Stimulated activated CD8-positive, alpha-beta memory T cell treated with anti-CD3 and anti-CD28 coated beads, Interleukin-12 subunit alpha, Interleukin-12 subunit beta, amount 100 ng/mL, for 24 hours (primary cell): ENCODE data around the gene HS3ST6.
"Not testable (repeated sequence)": the region's sequence is repeated elsewhere in the genome, so short reads cannot be mapped to it uniquely, and the experiment has no call there.

Source experiments
- DNase-seq: peaks from one replicate; pipeline ENCODE4 v3.0.0-alpha.2; 2020; ENCODE audit errors: extremely low read depth

Gene HS3ST6

DNA sequence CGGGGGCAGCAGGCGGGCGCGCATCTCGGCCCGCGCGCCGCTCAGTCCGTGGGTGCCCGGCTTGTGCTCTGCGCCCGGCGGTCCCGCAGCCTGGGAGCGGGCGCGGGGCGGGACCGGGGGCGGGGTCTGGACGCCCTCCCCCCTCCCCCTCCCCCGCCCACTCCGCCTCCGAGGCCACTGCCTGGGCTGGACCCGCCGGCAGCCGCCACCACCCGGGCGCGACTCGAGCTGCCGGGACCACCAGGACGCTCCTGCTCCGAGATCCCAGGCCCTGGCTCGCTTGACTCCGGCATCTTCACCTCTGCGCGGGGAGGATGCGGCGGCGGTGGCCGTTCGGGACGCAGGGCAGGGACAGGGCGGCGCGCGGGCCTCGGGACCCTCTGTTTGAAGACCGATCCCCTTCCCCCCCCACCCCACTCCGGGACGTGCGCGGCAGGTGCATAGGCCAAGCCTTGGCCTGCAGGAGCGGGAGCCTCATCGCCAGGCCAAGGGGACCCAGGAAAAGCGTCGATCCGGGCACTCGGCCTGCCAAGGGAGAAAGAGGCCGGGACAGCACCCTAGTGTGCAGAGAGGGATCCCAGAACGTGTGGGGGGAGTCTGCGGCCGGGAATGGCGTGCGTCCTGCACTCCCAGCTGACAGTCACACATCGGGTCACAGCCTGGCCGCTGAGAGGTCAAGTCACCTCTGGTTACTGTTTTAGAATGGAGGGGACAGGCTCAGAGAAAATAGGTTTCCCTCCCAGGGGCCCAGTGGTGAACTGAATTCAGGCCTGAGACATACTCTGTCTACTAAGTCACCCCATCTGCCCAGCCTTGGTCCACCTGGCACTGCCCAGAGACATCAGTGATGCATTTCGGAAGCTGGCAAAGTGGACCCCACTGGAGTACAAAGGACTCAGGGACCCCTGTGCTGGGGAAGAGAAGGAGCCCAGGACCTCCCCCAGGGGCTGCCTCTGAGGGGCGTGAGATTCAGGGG, at the start of gene HS3ST6:
Gene HS3ST6, minus strand, starts transcription at position 65 of the 976 bp plus-strand sequence. CDS start 92 bp downstream, outside the sequence.
- no peak for DNase-seq

DNA sequence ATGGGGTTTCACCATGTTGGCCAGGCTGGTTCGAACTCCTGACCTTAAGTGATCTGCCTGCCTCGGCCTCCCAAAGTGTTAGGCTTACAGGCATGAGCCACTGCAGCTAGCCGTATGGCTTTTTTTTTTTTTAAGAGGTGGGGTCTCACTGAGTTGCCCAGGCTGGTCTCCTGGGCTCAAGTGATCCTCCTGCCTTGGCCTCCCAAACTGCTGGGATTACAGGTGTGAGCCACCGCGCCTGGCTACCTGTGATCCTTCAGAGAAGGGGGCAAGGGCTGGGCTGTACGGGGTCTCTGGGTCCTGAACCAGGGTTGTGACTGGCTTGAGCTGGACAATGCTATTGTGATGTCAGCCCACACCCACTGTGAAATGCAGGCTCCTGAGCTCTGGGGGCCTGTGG, 48.2 kb upstream of the HS3ST6 start, which contains the start of gene RNF151:
Gene RNF151, plus strand, starts transcription at position 397 of the 400 bp plus-strand sequence. CDS start 26 bp downstream, outside the sequence.
- DNase-seq = no peak

DNA sequence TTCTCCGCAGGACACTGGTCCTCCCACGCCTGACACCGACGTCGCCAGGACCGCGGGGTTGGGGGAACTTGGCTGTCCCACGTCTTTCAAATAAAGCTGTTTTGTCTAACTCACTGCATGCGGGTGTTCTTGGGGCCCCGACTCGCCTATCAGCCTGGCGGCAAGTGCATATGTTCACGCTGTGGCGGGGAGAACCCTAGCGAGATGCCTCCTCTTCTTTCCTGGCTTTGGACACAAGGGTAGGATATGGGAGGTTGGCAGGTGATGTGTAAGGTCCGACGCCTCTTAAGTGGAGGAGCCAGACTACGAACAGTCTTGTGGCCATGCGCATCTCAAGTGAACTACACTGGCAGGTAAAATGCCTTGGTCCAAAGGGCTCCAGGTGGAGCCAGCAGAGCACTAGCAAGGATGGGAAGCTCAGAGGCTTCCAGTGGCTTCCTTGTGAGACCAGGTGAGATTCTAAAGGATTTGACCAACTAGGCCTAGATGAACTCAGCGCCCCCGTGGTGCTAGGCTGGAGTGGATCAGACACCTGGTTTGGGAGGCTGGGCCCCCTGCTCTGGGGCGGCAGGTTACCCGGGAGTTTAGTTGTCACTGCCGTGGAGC, 47.3 kb upstream of the HS3ST6 start:
- DNase-seq = no peak

DNA sequence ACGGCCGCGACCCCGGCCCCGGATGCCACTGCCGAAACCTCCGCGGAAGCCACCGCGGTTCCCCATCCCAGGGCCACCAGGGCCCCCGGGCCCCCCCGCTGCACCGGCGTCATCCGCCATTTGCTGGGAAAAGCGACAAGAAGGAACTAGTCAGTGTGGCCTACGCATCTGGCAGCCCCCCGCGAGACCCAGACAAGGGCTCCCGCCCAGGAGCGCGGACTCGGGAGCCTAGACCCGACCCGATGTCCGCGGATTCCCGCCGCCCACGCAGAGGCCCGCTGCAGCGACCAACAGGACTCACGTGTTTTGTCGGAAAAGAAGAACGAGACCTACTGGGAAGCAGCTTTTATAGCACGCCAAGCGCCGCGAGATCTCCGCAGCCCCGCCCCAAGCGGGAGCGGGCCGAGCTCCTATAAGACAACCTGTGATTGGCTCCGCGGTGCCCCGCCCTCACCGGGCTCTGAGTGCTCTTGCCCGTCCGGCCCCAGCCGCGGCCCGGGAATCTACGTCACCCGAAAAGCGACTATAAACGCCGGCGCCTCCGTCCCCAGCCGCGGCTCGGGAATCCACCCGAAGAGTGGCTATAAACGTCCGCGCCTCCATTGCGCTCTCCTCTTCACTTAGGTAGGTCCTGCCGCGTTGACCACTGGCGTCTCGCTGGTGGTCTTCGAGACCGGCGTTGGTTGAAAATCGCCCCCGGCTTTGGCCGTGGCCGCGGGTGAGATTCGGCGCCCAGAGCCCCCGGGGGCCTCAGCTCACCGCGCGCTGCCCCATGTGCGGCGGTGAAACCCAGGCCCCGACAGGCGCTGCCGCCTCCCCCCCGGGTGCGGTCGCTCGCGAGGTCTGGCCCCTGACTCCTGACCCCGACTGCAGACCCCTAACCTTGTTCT, 46.5 kb upstream of the HS3ST6 start, which contains the start of gene RPS2:
Gene RPS2, minus strand, starts transcription at position 321 of the 890 bp plus-strand sequence. Its CDS starts 201 bp downstream, at position 120.
- DNase-seq = peak; percentile 91

DNA sequence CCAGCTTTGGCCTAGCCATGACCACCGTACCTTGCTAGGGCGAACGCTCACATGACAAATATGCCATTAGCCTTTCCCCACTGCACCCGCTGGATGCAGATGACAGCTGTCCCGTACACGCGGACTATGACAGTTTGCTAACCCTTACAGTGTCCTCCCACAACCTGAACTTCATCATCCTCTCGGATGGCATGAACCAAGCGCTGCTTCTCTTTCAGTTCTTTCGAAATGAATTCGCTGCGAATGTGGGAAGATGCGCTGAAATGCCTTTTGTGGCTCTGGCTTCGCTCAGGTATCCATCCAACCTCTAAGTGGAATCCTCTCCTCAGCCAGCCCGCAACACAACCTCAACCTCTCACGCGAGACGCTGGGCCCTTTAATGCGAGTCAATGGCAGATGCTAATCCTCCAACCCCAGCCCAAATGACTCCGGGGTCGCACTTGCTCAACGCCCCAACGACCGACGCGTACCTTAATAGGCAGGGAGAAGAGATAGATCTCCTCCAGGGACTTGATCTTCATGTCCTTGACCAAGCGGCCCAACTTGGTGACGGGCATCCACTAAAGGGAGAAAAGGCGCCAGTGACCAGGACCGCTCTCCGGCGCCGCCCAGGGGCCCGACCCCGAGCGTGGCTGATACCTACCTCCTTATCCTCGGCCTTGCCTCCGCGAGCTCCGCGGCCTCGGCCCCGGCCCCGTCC, 45.7 kb upstream of the HS3ST6 start:
- DNase-seq = no peak

DNA sequence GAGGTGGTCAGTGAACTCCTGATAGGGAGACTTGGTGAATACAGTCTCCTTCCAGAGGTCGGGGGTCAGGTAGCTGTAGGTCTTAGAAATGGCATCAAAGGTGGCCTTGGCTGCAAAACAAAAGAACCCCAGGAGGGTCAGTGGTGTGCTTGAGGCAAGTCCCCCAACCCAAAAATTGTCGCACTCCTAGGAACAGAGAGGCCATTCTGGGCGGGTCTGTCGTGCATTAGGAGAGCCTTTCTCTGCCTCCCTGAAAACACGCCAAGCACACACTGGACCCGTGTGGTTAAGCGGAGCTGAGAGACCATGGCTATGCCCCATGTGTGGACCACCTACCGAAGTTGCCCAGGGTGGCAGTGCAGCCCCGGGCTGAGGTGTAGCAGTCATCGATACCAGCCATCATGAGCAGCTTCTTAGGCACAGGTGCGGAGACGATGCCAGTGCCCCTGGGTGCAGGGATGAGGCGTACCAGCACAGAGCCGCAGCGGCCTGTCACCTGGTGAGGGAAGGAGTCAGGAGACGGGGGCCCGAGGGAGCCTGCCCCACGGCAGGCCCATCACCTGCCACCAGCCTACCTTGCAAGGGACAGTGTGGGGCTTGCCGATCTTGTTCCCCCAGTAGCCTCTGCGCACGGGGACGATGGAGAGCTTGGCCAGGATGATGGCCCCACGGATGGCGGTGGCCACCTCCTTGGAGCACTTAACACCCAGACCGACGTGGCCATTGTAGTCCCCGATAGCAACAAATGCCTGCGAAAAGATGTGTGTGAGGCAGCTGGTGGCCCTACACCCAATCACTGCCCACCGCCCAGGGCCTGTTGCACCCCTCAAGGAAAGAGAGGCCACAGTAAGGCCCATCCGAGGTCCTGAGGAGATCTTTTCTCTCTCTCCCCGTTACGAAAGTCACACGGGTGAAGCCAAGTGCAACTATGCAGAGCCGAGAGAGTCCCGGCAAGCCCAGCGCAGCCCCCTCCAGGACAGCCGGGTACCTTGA, 44.2 kb upstream of the HS3ST6 start:
- DNase-seq = not testable (repeated sequence)

DNA sequence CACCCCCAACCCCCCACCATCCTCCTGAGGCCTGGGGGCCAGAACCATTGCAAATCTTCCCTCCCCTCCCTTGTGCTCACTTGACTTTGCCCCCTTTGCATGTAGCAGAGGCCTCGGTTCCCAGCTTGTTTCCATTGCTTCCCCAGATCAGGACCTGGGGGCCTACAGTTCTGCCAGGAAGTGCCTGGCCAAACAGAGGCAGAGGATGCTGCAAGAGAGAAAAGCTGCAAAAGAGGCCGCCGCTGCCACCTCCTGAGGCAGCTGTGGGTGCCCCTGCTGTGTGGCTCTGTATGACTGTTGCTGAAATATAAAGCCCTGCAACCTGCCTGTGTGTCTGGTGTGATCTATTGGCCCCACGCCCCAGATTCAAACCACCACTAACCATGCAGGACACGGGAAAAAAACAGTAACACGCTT, 43.4 kb upstream of the HS3ST6 start:
- no peak for DNase-seq

DNA sequence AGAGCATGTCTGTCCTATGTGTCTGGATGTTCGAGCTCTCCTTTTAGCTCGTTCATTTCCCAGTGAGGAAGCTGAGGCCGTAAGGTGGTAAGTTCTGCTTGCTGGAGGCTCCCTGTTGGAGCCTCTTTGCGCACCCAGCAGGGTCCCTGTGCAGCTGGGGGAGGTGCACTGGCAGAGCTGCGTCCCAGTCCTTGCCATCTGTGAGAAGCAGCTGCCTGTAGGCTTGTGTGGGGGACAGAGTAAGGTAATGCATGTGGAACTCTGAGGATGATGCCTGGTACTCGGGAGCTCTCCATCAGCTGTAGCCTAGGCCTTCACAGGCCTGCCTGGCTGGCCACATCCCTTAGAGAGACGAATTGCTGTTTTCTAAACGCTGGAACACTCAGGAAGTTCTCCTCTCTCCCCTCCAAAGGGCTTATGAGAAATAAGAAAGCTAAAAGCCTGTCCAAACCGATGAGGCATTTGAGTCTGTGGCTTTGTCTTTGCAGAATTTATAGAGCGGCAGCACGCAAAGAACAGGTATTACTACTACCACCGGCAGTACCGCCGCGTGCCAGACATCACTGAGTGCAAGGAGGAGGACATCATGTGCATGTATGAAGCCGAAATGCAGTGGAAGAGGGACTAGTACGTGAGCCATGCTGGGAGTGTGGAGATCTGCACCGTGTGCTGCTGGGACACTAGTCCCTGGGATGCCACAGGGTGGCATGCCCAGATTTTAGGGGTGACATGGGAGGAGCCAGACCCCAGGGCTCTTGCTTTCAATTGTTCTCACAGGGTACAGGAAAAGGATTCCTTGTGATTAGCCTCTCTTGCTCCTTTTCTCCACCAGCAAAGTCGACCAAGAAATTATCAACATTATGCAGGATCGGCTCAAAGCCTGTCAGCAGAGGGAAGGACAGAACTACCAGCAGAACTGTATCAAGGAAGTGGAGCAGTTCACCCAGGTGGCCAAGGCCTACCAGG, 42.7 kb upstream of the HS3ST6 start:
- DNase-seq = no peak

DNA sequence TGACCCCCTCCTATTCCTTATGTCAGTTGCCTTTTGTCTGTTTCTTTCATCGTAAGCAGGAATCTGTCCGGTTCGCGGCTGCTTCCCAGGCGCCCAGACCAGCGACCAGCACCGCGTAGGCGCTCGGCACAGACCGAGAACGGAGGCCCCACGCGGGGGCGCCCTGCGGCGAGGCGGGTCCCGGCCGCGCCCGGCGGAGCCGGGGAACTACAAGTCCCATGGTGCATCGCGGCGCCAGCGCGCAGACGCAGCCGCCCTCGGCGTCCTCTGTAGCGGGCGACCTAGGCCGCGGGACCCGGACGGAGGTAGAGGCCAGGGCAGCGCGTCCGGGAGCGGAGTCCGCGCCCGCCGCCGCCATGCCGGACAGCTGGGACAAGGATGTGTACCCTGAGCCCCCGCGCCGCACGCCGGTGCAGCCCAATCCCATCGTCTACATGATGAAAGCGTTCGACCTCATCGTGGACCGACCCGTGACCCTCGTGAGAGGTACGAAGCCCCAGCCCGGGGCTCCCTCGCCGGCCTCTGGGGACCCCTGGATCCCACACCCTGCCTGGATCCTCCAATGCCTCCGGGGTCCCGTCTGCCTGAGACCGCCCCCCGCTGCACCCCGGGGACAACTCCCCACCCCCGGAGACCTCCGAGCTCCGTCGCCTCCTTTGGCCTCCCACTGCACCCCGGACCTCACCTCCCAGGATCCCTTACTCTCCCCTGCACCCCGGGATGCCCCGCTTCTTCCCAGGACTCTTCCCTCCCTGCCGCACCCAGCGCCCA, 41.2 kb upstream of the HS3ST6 start, which contains the start of gene NDUFB10:
Gene NDUFB10, plus strand, starts transcription at position 270 of the 771 bp plus-strand sequence. Its CDS starts 87 bp downstream, at position 357.
- peak; percentile 77 for DNase-seq

DNA sequence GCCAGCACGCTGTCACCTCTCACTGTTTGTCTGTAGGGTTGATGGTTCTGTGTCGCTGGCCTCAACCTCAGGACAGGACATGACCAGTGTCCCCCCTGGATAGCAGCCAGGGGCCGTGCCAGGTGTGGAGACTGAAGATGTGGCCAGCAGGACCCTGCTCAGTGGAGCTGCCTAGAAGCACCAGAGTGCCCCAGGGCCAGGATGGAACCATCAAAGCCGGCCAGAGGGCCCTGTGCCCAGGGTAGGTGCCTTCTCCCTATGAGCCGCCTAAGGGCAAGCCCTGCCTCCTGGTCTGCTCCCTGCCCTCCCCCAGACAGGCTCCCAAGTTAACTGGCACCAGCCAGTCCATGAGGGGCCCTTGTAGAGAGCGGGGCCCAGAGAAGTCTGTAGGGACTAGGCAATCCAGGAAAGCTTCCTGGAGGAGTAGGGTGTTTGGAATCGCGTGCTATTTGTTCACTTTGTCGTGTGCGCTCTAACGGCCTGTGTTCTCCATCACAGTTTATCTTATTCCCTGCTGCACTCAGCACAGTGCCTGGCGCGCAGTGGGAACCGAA, 40.6 kb upstream of the HS3ST6 start:
- DNase-seq = no peak

DNA sequence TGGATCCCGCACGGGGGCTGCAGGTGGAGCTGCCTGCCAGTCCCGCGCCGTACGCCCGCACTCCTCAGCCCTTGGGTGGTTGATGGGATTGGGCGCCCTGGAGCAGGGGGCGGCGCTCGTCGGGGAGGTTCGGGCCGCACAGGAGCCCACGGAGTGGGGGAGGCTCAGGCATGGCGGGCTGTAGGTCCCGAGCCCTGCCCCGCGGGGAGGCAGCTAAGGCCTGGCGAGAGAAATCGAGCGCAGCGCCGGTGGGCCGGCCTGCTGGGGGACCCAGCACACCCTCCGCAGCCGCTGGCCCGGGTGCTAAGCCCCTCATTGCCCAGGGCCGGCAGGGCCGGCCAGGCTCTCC, 39.9 kb upstream of the HS3ST6 start:
- DNase-seq = not testable (repeated sequence)

DNA sequence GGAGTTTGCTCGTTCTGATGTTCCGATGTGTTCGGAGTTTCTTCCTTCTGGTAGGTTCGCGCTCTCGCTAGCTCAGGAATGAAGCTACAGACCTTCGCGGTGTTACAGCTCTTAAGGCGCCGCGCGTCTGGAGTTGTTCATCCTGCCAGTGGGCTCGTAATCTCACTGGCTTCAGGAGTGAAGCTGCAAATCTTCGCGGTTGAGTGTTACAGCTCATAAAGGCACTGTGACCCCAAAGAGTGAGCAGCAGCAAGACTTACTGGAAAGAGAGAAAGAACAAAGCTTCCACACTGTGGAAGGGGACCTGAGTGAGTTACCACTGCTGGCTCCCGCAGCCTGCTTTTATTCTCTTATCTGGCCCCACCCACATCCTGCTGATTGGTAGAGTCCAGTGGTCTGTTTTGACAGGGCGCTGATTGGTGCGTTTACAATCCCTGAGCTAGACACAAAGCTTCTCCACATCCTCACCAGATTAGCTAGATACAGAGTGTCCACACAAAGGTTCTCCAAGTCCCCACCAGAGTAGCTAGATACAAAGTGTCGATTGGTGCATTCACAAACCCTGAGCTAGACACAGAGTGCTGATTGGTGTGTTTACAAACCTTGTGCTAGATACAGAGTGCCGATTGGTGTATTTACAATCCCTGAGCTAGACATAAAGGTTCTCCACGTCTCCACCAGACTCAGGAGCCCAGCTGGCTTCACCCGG, 39.4 kb upstream of the HS3ST6 start:
- DNase-seq = not testable (repeated sequence)

DNA sequence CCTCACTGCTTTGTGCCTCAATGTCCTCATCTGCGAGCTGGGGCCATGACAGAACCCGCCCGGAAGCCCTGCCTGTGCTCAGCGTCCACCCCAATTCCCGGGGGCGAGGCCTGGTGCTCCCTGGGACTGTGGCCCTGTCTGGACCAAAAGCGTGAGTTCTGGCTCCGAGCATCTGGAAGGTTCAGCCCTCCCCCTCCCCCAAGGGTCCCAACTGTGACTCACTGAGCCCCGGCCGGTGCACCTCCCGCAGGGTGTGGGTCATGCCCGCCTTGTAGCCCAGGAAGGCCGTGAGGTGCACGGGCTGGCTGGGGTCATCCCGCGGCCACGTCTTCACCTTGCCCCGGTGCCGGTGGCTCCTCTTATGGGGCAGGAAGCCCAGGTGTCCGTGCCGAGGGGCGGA, 35.5 kb upstream of the HS3ST6 start:
- DNase-seq = no peak

DNA sequence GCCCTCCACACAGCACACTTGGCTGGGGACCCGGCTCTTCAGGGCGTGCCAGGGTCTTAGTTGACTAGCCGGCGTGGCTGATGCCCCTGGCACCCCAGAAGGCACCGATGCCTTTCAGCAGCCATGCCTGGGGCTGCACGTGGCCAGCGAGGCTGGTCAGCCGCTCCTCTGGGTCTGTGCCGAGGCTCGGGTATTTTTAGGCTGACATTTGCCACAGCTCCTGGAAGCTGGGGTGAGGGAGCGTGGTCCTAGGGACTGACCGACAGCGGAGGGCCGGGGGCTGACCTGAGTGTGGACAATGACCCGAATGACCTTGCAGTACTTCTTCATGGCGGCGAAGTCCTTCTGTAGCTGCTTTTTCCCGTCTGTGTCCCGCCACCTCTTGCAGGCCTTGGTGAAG, 32.3 kb upstream of the HS3ST6 start:
- no peak for DNase-seq

DNA sequence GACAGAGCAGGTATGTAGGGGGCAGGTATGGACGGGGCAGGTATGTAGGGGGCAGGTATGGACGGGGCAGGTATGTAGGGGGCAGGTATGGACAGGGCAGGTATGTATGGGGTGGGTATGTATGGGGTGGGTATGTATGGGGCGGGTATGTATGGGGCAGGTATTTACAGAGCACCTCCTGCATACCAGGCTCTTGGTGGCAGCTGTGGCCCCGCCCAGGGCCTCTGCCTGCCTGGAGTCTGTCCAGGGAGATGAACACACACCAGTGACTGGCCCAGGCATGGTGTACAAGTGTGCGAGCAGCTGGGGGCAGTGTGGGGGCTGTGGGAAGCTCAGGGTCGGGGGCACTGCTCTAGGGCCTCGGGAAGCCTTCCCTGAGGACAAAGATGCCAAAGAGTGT, 31.8 kb upstream of the HS3ST6 start:
- DNase-seq = no peak

DNA sequence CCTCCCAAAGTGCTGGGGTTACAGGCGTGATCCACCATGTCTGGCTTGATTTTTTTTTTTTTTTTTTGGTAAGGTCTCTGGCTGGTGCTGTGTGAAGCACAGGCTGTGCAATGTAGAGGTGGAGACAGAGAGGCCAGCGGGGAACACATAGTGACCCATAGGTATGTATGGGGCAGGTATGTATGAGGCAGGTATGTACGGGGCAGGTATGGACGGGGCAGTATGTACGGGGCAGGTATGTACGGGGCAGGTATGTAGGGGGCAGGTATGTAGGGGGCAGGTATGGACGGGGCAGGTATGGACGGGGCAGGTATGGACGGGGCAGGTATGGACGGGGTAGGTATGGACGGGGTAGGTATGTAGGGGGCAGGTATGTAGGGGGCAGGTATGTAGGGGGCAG, 31.3 kb upstream of the HS3ST6 start:
- DNase-seq = no peak

DNA sequence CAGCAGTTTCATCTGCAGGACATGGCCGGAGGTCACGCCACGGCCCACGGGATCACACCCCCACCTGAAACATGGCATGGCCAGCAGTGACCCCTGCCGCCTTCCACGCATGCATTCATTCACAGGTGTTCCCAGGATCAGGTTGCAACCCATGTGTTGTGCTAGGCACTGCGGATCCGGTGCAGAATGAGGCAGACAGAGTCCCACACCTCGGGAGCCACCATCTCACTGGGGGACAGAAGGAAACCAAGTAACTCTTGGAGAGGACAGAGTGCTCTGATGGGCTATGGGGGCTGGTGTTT, 29.1 kb upstream of the HS3ST6 start:
- DNase-seq = no peak
